Fibroblast of skin of right biceps (primary cell): ENCODE measurements around the gene RNF144A.

Experiments
- DNase-seq: peaks from one replicate; pipeline ENCODE4 v3.0.0-alpha.2; 2013

Gene RNF144A

GRCh38 chr2:7027411-7027810 is 110.2 kb downstream of the RNF144A start:
- DNase-seq, result no peak

GRCh38 chr2:7027956-7028655 is 110.9 kb downstream of the RNF144A start:
- DNase-seq, result no peak

- no peak for DNase-seq
Measured at GRCh38 chr2:7028846-7029245, 111.6 kb downstream of the RNF144A start.

DNA sequence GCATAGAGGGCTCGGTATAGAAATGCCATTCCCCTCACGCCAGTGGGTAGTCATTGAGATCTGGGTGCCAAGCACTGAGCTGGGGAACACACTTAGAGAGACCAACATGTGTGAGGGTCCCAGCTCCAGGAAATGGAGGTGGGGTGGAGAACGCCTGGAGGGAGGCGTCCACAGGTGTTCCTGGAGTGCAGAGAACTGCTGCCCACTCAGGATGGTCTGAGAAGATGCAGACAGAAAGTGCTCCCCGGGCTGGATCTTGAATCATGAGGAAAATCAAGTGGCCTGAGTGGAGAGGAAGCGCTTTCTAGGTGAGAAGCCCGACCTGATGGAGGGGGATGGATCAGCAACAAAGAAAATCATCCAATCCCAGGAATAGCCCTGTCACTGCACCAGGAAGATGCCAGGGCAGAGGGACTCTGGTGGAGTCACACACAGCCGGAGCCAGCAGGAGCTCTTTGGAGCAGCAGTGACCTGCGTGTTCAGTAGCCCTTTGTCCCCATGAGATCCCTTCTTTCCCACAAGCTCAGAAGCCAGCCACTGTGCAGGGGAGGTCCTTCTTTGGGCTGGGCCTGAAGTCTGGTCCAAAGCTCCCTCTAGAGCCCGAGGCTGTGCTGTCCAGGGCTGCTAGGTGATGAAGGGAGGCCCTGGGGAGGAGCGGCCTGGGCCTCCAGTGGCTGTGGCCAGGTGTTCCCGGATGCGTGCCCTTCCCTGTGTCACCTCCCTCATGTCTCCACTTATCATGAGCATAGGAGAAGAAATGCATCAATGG is 112.3 kb downstream of the RNF144A start:
- DNase-seq, result no peak

DNA sequence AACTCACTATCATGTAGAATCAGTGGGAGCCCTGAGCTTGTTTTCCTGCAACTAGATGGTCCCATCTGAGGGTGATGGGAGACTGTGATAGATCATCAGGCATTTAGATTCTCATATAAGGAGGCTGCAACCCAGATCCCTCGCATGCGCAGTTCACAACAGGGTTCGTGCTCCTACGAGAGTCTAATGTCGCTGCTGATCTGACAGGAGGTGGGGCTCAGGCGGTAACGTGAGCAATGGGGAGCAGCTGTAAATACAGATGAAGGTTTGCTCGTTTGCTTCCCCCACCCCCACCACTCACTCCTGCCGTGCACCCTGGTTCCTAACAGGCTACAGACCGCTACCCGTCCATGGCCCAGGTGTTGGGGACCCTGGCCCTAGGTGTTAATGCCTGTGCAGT is 113.6 kb downstream of the RNF144A start:
- DNase-seq, result no peak

- no peak for DNase-seq
Measured at GRCh38 chr2:7031547-7032245, 114.5 kb downstream of the RNF144A start.

DNA sequence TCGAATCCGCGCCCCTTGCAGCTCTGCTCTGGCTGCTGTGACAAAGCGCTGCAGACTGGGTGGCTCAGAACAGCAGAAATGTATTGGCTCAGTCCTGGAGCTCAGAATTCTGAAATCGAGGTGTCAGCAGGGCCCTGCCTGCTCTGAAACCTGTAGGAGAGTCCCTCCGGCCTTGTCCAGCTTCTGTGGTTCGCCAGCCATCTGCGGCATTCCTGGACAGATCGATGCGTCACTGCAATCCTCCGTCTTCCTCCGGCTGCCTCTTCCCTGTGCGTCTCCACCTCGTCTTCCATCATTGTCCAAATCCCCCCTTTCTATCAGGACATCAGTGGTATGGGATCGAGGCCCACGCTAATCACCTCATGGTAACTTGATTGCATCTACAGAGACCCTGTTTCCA is 115.2 kb downstream of the RNF144A start:
- DNase-seq, result no peak

GRCh38 chr2:7033136-7033960 is 116.1 kb downstream of the RNF144A start:
- DNase-seq, result no peak

GRCh38 chr2:7034303-7034702 is 117.1 kb downstream of the RNF144A start:
- DNase-seq, result peak; percentile 24

GRCh38 chr2:7035884-7036283 is 118.7 kb downstream of the RNF144A start:
- no peak for DNase-seq

GRCh38 chr2:7037340-7038333 is 120.4 kb downstream of the RNF144A start:
- peak; percentile 66 for DNase-seq

DNA sequence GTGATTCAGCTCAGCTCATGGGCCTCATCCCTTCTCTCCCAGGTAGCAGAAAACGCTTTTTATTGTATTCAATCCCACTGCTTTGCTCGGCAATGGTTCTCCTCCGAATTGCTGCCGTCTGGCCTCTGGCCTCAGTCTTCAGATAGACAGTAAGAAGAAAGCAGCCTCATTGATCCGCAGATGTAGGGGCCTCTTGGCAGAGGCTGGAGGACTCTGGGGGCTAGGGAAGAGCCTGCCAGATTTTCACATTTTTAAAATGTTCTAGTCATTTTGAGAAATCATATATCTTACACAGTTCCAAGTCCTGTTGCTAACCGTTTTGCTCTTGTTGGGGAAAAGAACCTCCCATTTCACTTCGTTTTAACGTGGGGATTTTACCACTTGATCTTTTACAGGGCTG is 123.3 kb downstream of the RNF144A start:
- DNase-seq, result no peak

- no peak for DNase-seq
Measured at GRCh38 chr2:7041421-7041820, 124.2 kb downstream of the RNF144A start.

- no peak for DNase-seq
Measured at GRCh38 chr2:7043690-7044089, 126.5 kb downstream of the RNF144A start.

DNA sequence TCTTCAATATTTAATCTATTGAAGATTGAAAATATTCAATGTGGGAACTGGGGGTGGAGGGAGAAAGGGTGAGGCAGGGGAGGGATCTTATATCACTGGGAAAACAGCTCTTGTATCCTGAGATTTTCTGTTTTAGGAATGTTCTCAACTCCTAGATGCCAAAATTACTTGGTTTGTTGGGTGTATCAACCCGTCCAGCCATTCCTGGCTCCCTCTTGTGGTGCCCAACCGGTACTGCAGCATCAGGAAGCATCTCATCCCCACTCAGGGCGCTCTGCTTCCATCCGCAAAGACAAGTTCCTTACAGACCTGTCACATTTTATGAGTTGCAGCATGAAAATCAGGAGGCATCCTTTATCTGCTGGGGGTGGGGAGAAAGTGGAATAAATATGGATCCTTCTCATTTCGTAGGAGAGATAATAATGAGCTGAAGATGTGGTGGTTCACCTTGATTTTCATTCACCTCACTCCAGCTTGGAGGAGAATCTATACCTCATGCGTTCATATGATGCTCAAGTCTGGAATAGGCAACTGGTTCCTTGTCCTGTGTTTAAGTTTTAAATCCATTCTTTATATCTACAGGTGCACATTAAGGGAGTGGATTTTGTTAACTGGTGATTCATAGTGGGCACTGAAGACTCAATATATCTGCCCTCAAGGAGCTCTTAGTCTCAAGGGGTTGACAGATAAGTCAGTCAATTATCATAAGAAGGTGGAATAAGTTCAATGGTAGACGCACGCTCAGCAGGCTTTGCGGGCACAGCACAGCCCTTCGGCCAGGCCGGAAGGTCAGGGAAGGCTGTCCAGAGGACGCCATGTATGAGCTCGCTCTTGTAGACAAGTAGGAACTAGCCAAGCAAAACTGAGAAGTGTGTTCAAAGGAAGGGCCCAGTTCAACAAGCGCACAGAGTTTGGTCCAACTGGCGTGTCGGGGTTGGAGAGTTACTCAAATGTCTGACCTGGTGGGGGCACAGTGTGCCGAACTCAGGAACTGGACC is 127.3 kb downstream of the RNF144A start:
- DNase-seq, result peak; percentile 54

DNA sequence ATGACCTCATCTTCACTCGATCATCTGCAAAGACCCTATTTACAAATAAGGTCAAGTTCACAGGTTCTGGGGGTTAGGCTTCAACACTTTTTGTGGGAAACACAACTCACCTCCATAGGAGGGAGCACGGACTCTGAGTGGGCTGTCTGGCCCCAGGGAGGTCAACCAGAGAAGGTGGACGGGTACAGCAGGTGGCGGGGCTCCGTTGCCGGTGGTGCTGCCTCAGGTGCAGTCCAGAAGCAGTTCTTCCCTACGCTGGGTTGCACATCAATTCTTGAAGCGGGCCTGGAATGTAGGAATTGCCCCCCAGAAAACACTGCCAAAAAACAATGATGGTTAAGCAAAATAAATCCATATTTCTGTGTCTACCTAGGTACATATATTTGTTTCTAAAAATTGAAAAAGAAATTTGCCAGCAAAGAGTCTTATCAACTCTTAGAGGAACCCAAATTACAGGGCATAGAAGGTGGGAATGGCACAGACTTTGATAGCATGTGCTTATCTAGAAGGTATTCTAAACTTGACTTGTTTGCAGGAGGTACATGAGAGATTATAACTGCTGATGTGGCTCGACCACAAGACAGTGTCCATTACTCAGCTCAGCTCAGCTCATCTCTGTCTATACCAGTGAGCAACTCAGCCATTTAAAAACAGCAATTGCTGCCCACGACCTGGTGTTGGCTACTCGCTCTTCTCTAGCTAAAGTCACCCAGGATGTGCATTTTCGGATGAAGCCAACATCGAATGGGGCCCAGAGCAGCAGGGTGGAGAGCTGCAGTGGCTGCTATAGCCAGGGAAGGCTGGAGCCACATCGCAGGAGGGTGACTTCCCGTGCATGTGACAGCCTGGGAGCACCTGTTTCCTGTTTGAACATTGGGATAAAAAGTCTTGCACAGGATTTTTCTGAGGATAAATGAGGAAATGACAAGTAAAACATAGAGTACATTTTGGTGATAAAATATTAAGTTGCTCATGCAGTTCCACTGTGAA is 128.7 kb downstream of the RNF144A start:
- no peak for DNase-seq

GRCh38 chr2:7047661-7048060 is 130.4 kb downstream of the RNF144A start:
- no peak for DNase-seq

- no peak for DNase-seq
Measured at GRCh38 chr2:7048762-7049294, 131.6 kb downstream of the RNF144A start.

GRCh38 chr2:7052404-7052803 is 135.2 kb downstream of the RNF144A start:
- no peak for DNase-seq
